A673 (cell line): ENCODE results near the gene PSME3IP1. TPM values are rescaled to one million over a fixed set of nuclear protein-coding genes. Genes with fewer than 3 reads are reported as not detected.

Experiments
- BruUV-seq: library from RNA; stranded (reverse); fragments of 400-500 nt; replicated peaks from 2 replicates; lab custom pipeline; 2021; lab: Mats Ljungman, UMichigan
- CTCF ChIA-PET: fragments of 300-600 bp; sonication (Branson Sonifier 250); formaldehyde crosslinking; loops from one replicate; lab custom pipeline; 2022; ENCODE audit warnings: antibody characterized with exemption; lab: Charles Lee
- POLR2A ChIA-PET: fragments of 300-600 bp; sonication (Branson Sonifier 250); formaldehyde crosslinking; loops from one replicate; lab custom pipeline; 2022; ENCODE audit warnings: antibody characterized with exemption; ENCODE audit not compliant: low non-redundant PET; lab: Charles Lee
- DNase-seq: peaks from one replicate; pipeline ENCODE4 v3.0.0-alpha.2; 2015; ENCODE audit warnings: low spot score
- H3K27ac ChIP-seq: fragments of 200-600 bp; sonication (generic); 2 replicates; pipeline ENCODE4 v1.5.1; 2016; ENCODE audit warnings: mixed run types, low read depth, mild to moderate bottlenecking, mixed read lengths, antibody characterized with exemption, low read length; ENCODE audit not compliant: poor library complexity, severe bottlenecking
- H3K27me3 ChIP-seq: fragments of 200-600 bp; sonication (generic); replicated peaks from 2 replicates; pipeline ENCODE4 v1.6.1; 2017; ENCODE audit warnings: mixed run types, low read depth, mild to moderate bottlenecking, mixed read lengths, antibody characterized with exemption, low read length; ENCODE audit not compliant: insufficient read depth, poor library complexity
- H3K36me3 ChIP-seq: fragments of 200-600 bp; sonication (generic); 2 replicates; pipeline ENCODE4 v1.6.1; 2016; ENCODE audit warnings: mixed run types, mild to moderate bottlenecking, mixed read lengths, antibody characterized with exemption, low read length; ENCODE audit not compliant: insufficient read depth, poor library complexity, severe bottlenecking
- H3K4me1 ChIP-seq: fragments of 200-600 bp; sonication (generic); 2 replicates; pipeline ENCODE4 v1.6.1; 2017; ENCODE audit warnings: mixed run types, mild to moderate bottlenecking, mixed read lengths, antibody characterized with exemption, low read length; ENCODE audit not compliant: insufficient read depth, poor library complexity, severe bottlenecking
- H3K4me3 ChIP-seq: fragments of 200-600 bp; sonication (generic); 2 replicates; pipeline ENCODE4 v1.5.1; 2016; ENCODE audit warnings: low read depth, mixed run types, mild to moderate bottlenecking, mixed read lengths, low read length; ENCODE audit not compliant: poor library complexity, severe bottlenecking
- H3K9me3 ChIP-seq: fragments of 200-600 bp; sonication (generic); 2 replicates; pipeline ENCODE4 v1.6.1; 2016; ENCODE audit warnings: mixed run types, low read depth, mild to moderate bottlenecking, mixed read lengths, antibody characterized with exemption, low read length; ENCODE audit not compliant: poor library complexity, severe bottlenecking
- EZH2 ChIP-seq: fragments of 200-600 bp; sonication (generic); IDR thresholded peaks from 2 replicates; pipeline ENCODE4 v1.6.1; 2017; ENCODE audit warnings: borderline replicate concordance, low read depth, mild to moderate bottlenecking, mixed read lengths, antibody characterized with exemption, low read length; ENCODE audit not compliant: poor library complexity, severe bottlenecking
- intact Hi-C: fragments of 100-400 bp; cut with micrococcal nuclease; formaldehyde crosslinking; loops from one replicate; pipeline ENCODE4 v1.10.0; 2022; ENCODE audit not compliant: unreplicated experiment
- total RNA-seq: library from RNA; stranded (reverse); gene quantifications from 2 replicates; pipeline ENCODE4 v1.2.3, GENCODE V29; 2021
- TF ChIP-seq, protein P1 (sequence below): fragments of 300-800, 200-600 bp; sonication (generic); conservative IDR thresholded peaks from 2 replicates; pipeline ENCODE4 v1.5.1; 2017; ENCODE audit warnings: low read depth, mild to moderate bottlenecking, antibody characterized with exemption, low read length, moderate library complexity, mixed read lengths

Gene PSME3IP1
- total RNA-seq, 1 experiment from 2014 or later: 128 TPM

DNA sequence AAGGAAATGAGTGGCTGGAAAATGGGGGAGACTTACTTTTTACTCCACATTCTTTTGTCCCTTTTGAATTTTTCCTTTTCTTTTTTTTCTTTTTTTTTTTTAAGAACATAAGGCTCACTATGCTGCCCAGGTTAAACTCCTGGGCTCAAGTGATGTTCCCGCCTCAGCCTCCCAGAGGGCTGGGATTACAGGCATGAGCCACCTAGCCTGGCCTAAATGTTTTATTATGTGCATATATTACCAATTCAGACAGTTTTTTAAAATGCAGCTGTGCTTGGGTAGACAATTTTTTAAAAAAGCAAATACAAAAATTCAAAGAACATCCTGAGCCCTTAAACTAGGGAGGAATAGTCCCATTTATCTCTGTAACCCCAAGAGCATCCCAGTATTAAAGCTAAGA, 28.3 kb downstream of the PSME3IP1 start:
- ChIA-PET POLR2A (no interaction called here), CTCF (no interaction called here)
- H3K36me3 ChIP-seq: peaks cover 77% of the 10 kb centered on the region
- no peaks in the 10 kb centered on the region for H3K9me3 ChIP-seq
- no peak overlapping the region for H3K4me3 ChIP-seq
- H3K27me3 ChIP-seq: no peaks in the 10 kb centered on the region
- TF ChIP-seq, protein P1, sequence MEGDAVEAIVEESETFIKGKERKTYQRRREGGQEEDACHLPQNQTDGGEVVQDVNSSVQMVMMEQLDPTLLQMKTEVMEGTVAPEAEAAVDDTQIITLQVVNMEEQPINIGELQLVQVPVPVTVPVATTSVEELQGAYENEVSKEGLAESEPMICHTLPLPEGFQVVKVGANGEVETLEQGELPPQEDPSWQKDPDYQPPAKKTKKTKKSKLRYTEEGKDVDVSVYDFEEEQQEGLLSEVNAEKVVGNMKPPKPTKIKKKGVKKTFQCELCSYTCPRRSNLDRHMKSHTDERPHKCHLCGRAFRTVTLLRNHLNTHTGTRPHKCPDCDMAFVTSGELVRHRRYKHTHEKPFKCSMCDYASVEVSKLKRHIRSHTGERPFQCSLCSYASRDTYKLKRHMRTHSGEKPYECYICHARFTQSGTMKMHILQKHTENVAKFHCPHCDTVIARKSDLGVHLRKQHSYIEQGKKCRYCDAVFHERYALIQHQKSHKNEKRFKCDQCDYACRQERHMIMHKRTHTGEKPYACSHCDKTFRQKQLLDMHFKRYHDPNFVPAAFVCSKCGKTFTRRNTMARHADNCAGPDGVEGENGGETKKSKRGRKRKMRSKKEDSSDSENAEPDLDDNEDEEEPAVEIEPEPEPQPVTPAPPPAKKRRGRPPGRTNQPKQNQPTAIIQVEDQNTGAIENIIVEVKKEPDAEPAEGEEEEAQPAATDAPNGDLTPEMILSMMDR: no peak
- no peak for TF ChIP-seq EZH2
- BruUV-seq: no TSS peak
- intact Hi-C loops: no loop called here
- no peak for DNase-seq
- H3K4me1 ChIP-seq: peaks cover under 1% of the 10 kb centered on the region
- no peak overlapping the region for H3K27ac ChIP-seq

DNA sequence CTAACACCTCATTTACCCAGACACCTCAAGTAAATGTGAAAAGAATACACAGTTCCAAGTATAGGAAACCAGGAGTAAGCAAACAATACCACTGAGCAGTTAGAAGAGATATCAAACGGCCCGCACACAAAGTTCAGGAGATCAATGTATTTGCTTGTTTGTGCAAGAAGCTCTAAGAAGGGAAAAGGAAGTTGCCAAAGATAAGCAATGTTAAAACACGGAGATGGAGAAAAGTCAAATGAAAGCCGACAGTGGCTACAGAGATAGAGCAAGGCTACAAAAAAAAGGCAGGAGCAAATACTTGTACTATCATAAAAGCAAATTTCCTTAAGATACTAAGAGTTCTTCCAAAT, 29.5 kb downstream of the PSME3IP1 start:
- ChIA-PET CTCF (no interaction called here), POLR2A (no interaction called here)
- no peak for TF ChIP-seq EZH2
- TF ChIP-seq, protein P1: no peak
- Histone ChIP-seq H3K4me1 (peaks cover 13% of the 10 kb centered on the region), H3K36me3 (peaks cover 67% of the 10 kb centered on the region), H3K9me3 (no peaks in the 10 kb centered on the region), H3K27ac (no peak overlapping the region), H3K27me3 (no peaks in the 10 kb centered on the region), H3K4me3 (no peak overlapping the region)
- BruUV-seq: no TSS peak
- no peak for DNase-seq
- intact Hi-C loops: no loop called here

- Histone ChIP-seq H3K27ac (no peak overlapping the region), H3K27me3 (no peaks in the 10 kb centered on the region), H3K4me1 (peaks cover 18% of the 10 kb centered on the region), H3K4me3 (no peak overlapping the region), H3K36me3 (peaks cover 62% of the 10 kb centered on the region), H3K9me3 (no peaks in the 10 kb centered on the region)
- BruUV-seq: no TSS peak
- intact Hi-C loops: no loop called here
- CTCF ChIA-PET: no interaction called here
- POLR2A ChIA-PET: no interaction called here
- no peak for DNase-seq
- no peak for TF ChIP-seq EZH2
- TF ChIP-seq, protein P1: no peak
Observed at GRCh38 chr16:57155702-57156350, 30.0 kb downstream of the PSME3IP1 start.
